Gastroesophageal sphincter (tissue), 3 donors: ENCODE measurements around the gene AMN1.

ENCODE experiments used
- EP300 ChIP-seq: sonication (generic); formaldehyde crosslinking; IDR thresholded peaks from one replicate; pipeline ENCODE4 v1.6.1; 2017; ENCODE audit warnings: antibody characterized with exemption, mild to moderate bottlenecking
- POLR2A ChIP-seq, 2 donors: fragments of 450-650 bp; IDR thresholded peaks; one replicate each; pipeline ENCODE4 v1.6.1; 2017; ENCODE audit warnings: antibody characterized with exemption in 2 of 2, mild to moderate bottlenecking in 2 of 2, moderate library complexity in 1 of 2
- POLR2AphosphoS5 ChIP-seq: sonication (generic); formaldehyde crosslinking; IDR thresholded peaks from one replicate; pipeline ENCODE4 v1.6.1; 2017; ENCODE audit warnings: antibody characterized with exemption
- TF ChIP-seq, protein P1 (sequence below), 4 experiments: fragments of 200-600 bp in 2 of 4; fragments of 450-650 bp in 2 of 4; sonication (generic) in 1 of 4; IDR thresholded peaks; one replicate each; pipeline ENCODE4 v1.5.1; 2017 to 2019; ENCODE audit warnings: antibody characterized with exemption in 4 of 4, mild to moderate bottlenecking in 2 of 4, moderate library complexity in 2 of 4

- TF ChIP-seq, protein P1, sequence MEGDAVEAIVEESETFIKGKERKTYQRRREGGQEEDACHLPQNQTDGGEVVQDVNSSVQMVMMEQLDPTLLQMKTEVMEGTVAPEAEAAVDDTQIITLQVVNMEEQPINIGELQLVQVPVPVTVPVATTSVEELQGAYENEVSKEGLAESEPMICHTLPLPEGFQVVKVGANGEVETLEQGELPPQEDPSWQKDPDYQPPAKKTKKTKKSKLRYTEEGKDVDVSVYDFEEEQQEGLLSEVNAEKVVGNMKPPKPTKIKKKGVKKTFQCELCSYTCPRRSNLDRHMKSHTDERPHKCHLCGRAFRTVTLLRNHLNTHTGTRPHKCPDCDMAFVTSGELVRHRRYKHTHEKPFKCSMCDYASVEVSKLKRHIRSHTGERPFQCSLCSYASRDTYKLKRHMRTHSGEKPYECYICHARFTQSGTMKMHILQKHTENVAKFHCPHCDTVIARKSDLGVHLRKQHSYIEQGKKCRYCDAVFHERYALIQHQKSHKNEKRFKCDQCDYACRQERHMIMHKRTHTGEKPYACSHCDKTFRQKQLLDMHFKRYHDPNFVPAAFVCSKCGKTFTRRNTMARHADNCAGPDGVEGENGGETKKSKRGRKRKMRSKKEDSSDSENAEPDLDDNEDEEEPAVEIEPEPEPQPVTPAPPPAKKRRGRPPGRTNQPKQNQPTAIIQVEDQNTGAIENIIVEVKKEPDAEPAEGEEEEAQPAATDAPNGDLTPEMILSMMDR (IDR thresholded peaks at IDR 0.05), result no peak
- TF ChIP-seq POLR2A (IDR thresholded peaks at IDR 0.05) (no peak), POLR2AphosphoS5 (no peak), EP300 (no peak)
These were observed 66.5 kb downstream of the AMN1 start for GRCh38 chr12:31662176-31662849.
